ENCODE results near the gene IL20RA.

The IL20RA gene

GRCh38 chr6:137033828-137034227, 10.9 kb downstream of the IL20RA start:
- no peak overlapping the region for H2AFZ ChIP-seq (ENCODE audit: low read length)
- DNase-seq = peak; percentile 89
- no peaks in the 10 kb centered on the region for H4K20me1 ChIP-seq (ENCODE audit: insufficient read depth, low read length)
- H3K36me3 ChIP-seq (replicated peaks; ENCODE audit: insufficient read depth, low read length) = no peaks in the 10 kb centered on the region
- H3F3A ChIP-seq (ENCODE audit: insufficient read depth, low read length) = no peaks in the 10 kb centered on the region
- H3K4me1 ChIP-seq (ENCODE audit: low read length) = peaks cover 7% of the 10 kb centered on the region
- no peak overlapping the region for H3K4me2 ChIP-seq (ENCODE audit: low read depth, low read length)
- TF ChIP-seq EZH2 (optimal IDR thresholded peaks at IDR 0.05; ENCODE audit: low read depth, low read length) (no peak), CTCF (IDR thresholded peaks at IDR 0.05; ENCODE audit: low read length) (no peak), EZH2phosphoT487 (IDR thresholded peaks at IDR 0.05; ENCODE audit: low read length) (no peak)
- no peaks in the 10 kb centered on the region for H3K9me2 ChIP-seq (replicated peaks; ENCODE audit: insufficient read depth, low read length)
- H3K79me2 ChIP-seq (ENCODE audit: low read length) = no peaks in the 10 kb centered on the region
- peaks cover 20% of the 10 kb centered on the region; the same call in 1 of the 2 replicates for H3K27me3 ChIP-seq (replicated peaks; ENCODE audit: insufficient read depth, low read length)
- no peaks in the 10 kb centered on the region for H3K9me3 ChIP-seq (replicated peaks; ENCODE audit: insufficient read depth, low read length)
- H3K4me3 ChIP-seq (ENCODE audit: low read length) = no peak overlapping the region
- no peak overlapping the region for H3K27ac ChIP-seq (ENCODE audit: low read length)
- H3K9ac ChIP-seq (ENCODE audit: low read length) = no peak overlapping the region

GRCh38 chr6:137031122-137031521, 13.6 kb downstream of the IL20RA start:
- no peak for DNase-seq
- H3K79me2 ChIP-seq (ENCODE audit: low read length) = no peaks in the 10 kb centered on the region
- H2AFZ ChIP-seq (ENCODE audit: low read length) = no peak overlapping the region
- H3F3A ChIP-seq (ENCODE audit: insufficient read depth, low read length) = no peaks in the 10 kb centered on the region
- H3K4me1 ChIP-seq (ENCODE audit: low read length) = peaks cover 7% of the 10 kb centered on the region
- H4K20me1 ChIP-seq (ENCODE audit: insufficient read depth, low read length) = no peaks in the 10 kb centered on the region
- no peak overlapping the region for H3K4me3 ChIP-seq (ENCODE audit: low read length)
- no peaks in the 10 kb centered on the region for H3K9me3 ChIP-seq (replicated peaks; ENCODE audit: insufficient read depth, low read length)
- H3K9me2 ChIP-seq (replicated peaks; ENCODE audit: insufficient read depth, low read length) = no peaks in the 10 kb centered on the region
- no peak overlapping the region for H3K27ac ChIP-seq (ENCODE audit: low read length)
- H3K36me3 ChIP-seq (replicated peaks; ENCODE audit: insufficient read depth, low read length) = no peaks in the 10 kb centered on the region
- no peak overlapping the region for H3K9ac ChIP-seq (ENCODE audit: low read length)
- TF ChIP-seq EZH2phosphoT487 (IDR thresholded peaks at IDR 0.05; ENCODE audit: low read length) (no peak), EZH2 (optimal IDR thresholded peaks at IDR 0.05; ENCODE audit: low read depth, low read length) (no peak), CTCF (IDR thresholded peaks at IDR 0.05; ENCODE audit: low read length) (no peak)
- no peak overlapping the region for H3K4me2 ChIP-seq (ENCODE audit: low read depth, low read length)
- H3K27me3 ChIP-seq (replicated peaks; ENCODE audit: insufficient read depth, low read length) = peaks cover 9% of the 10 kb centered on the region; the same call in 1 of the 2 replicates

GRCh38 chr6:137028912-137029311, 15.9 kb downstream of the IL20RA start:
- Histone ChIP-seq H3K27ac (ENCODE audit: low read length) (no peak overlapping the region), H3K4me1 (ENCODE audit: low read length) (peaks cover 5% of the 10 kb centered on the region), H3K4me3 (ENCODE audit: low read length) (no peak overlapping the region), H3K9me3 (replicated peaks; ENCODE audit: insufficient read depth, low read length) (no peaks in the 10 kb centered on the region), H3K79me2 (ENCODE audit: low read length) (no peaks in the 10 kb centered on the region), H3K36me3 (replicated peaks; ENCODE audit: insufficient read depth, low read length) (no peaks in the 10 kb centered on the region), H2AFZ (ENCODE audit: low read length) (no peak overlapping the region), H3K4me2 (ENCODE audit: low read depth, low read length) (no peak overlapping the region), H3K9me2 (replicated peaks; ENCODE audit: insufficient read depth, low read length) (no peaks in the 10 kb centered on the region), H3K27me3 (replicated peaks; ENCODE audit: insufficient read depth, low read length) (no peaks in the 10 kb centered on the region), H3F3A (ENCODE audit: insufficient read depth, low read length) (no peaks in the 10 kb centered on the region), H4K20me1 (ENCODE audit: insufficient read depth, low read length) (no peaks in the 10 kb centered on the region), H3K9ac (ENCODE audit: low read length) (no peak overlapping the region)
- TF ChIP-seq CTCF (IDR thresholded peaks at IDR 0.05; ENCODE audit: low read length) (no peak), EZH2 (optimal IDR thresholded peaks at IDR 0.05; ENCODE audit: low read depth, low read length) (no peak), EZH2phosphoT487 (IDR thresholded peaks at IDR 0.05; ENCODE audit: low read length) (no peak)
- no peak for DNase-seq

All from MM.1S (cell line).